ENCODE measurements around the gene KCNK18.
A peak's percentile ranks its signal among the peaks of the same experiment; 100 is the strongest.

Gene KCNK18

GRCh38 chr10:117166418-117167345 lies 30.6 kb upstream of the KCNK18 start:
- DNase-seq (ENCODE audit: insufficient read length, low spot score): no peak
- no peak for TF ChIP-seq CTCF (IDR thresholded peaks at IDR 0.05; ENCODE audit: insufficient read depth, missing control alignments)
- no peak for FAIRE-seq

DNA sequence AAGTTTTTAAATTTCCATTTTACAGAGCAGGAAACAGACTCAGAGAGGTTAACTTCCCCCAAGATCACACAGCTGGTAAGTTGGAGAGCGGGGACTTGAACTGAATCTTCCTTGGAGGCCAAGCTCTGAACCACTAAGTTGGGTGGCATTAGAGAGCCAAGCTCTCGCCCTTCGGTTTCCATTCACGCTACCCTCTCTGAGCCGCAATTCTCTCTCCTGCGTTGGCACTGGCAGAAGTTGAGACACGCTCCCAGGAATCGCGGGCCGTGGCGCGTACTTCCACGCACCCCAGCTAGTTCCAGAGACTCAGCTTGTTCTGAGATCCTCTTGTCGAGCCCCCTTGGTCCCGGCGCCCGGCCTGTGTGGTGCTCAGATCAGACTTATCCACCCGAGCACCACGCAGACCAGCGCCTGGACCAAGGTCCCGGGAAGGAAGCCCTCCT lies 29.9 kb upstream of the KCNK18 start:
- no peak for FAIRE-seq
- TF ChIP-seq CTCF (IDR thresholded peaks at IDR 0.05; ENCODE audit: insufficient read depth, missing control alignments): no peak

GRCh38 chr10:117167789-117168674 lies 29.3 kb upstream of the KCNK18 start:
- DNase-seq (ENCODE audit: insufficient read length, low spot score) (peak; percentile 67), FAIRE-seq (no peak)
- peak; percentile 65 for TF ChIP-seq CTCF (IDR thresholded peaks at IDR 0.05; ENCODE audit: insufficient read depth, missing control alignments)

More for the DNA sequence above, 29.9 kb upstream of the KCNK18 start:
- DNase-seq (ENCODE audit: insufficient read length, low spot score): no peak

DNA sequence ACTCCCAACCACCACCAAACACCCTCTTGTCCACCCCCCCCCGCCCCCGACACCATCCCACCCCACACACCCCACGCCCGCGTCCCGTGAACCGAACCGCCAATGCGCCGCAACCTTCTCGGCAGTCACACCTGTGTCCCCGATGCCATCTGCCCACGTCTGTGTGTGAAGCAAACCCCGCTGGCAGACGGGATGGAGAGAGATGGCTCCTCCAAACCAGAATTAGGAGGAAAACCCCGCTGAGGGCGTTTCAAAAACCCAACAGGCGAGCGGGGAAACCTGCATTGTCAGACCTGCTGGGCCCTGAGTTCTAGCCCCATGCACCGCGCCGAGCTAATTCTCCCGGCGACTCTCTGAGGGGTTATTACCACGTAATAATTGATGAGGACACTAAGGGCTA lies 28.6 kb upstream of the KCNK18 start:
- DNase-seq (ENCODE audit: insufficient read length, low spot score): no peak
- no peak for TF ChIP-seq CTCF (IDR thresholded peaks at IDR 0.05; ENCODE audit: insufficient read depth, missing control alignments)
- FAIRE-seq: no peak

DNA sequence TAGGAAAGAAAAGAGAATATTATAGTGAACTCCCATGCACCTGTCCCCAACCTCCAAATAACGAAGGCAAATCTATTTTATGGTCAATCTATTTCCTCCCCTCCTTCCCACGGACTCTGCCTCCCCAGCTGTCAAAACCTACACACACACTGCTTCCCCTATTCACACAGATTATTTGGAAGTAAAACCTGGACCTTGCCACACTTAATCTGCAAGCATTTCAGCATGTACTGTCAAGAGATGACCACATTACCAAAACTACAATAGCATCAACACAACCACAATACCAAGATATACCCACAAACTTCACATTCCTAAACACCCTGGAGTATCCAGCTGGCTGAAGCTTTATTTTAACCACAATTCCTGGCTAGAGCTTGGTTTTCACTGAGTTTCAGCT lies 27.8 kb upstream of the KCNK18 start:
- DNase-seq (ENCODE audit: insufficient read length, low spot score) (no peak), FAIRE-seq (no peak)
- no peak for TF ChIP-seq CTCF (IDR thresholded peaks at IDR 0.05; ENCODE audit: insufficient read depth, missing control alignments)

- DNase-seq (ENCODE audit: insufficient read length, low spot score) (no peak), FAIRE-seq (no peak)
- TF ChIP-seq CTCF (IDR thresholded peaks at IDR 0.05; ENCODE audit: insufficient read depth, missing control alignments): no peak
Measured at GRCh38 chr10:117170244-117170643, 27.0 kb upstream of the KCNK18 start.
